GM12875 (cell line): ENCODE results near the gene FYB1.

Experiments
- H3K4me3 ChIP-seq: one replicate; pipeline ENCODE4 v1.5.1; 2011; ENCODE audit warnings: low read depth, low read length, control low read depth
- CTCF ChIP-seq: IDR thresholded peaks from 2 replicates; pipeline ENCODE4 v1.5.1; 2011; ENCODE audit warnings: low read depth, mild to moderate bottlenecking, control low read depth, inconsistent platforms, low read length, moderate library complexity, borderline replicate concordance; ENCODE audit not compliant: insufficient read depth

Gene FYB1

DNA sequence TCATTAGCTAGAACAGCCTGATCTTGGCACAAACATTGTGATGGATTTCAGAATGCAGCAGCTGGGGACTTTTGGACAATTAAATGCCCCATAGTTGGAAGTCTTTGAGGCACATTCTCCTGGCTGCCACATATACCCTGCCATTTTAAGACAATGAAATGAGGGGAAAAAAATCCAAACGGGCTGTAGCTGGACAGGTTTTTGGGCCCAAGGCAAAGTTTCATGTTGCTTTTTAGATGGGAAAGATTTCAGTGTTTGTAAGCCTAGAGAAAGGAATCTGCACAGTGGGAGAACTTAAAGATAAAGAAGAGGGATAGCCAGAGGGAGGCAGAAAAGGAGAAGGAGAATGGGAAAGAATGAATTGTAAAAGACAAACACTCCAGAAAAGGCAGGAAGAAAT, 115.1 kb downstream of the FYB1 start:
- no peak overlapping the region for H3K4me3 ChIP-seq
- no peak for TF ChIP-seq CTCF

GRCh38 chr5:39102684-39103155, 116.6 kb downstream of the FYB1 start:
- no peak for TF ChIP-seq CTCF
- H3K4me3 ChIP-seq: no peak overlapping the region

- H3K4me3 ChIP-seq: no peak overlapping the region
- TF ChIP-seq CTCF: no peak
Measured at GRCh38 chr5:39100851-39101396, 118.4 kb downstream of the FYB1 start.

DNA sequence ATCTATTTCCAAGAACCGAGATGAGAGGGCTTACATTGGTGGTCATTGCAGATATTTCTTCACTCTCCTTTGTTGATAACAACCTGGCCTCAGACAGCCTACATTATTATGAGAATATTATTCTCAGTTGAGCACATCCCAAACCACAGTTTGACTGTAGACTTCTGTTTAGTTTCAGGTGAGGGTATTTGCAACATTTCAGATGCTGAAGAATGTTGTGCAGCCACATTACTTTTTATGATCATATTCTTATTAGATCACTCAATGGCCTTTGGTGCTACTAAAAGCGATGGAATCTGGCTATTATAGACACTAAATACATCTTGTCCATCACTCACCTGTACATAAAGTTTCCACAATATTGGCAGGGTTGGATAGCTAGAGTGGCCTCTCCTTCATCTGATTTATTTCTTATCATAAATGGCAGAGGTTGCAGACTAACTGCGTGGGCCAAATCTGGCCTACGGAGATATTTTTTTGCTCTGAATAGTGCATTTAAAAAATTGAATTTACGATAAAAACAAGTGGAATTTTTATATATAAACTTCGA, 119.0 kb downstream of the FYB1 start:
- H3K4me3 ChIP-seq: no peak overlapping the region
- TF ChIP-seq CTCF: no peak

DNA sequence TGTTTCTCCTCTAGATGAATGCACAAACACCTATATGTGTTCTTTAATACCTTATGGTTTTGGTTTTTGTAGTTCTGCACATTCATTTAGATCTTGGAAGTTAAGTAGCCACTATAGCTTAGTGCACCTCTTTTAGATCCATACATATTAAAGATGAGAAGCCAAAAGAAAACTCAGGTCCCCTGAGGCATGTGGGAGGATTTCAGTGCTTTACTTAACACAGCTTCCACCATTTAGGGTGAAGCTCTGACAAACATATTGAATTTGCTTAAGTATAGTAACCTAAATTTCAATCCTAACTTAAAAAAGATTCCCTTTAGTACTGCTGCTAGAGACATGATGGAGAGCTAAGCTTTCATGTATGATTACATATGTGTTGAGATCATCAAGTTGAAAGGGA, 119.5 kb downstream of the FYB1 start:
- no peak for TF ChIP-seq CTCF
- H3K4me3 ChIP-seq: no peak overlapping the region

- TF ChIP-seq CTCF: no peak
- H3K4me3 ChIP-seq: no peak overlapping the region
Measured at GRCh38 chr5:39093352-39093751, 126.0 kb downstream of the FYB1 start.

- no peak for TF ChIP-seq CTCF
Measured at GRCh38 chr5:39092581-39093351, 126.6 kb downstream of the FYB1 start.

More at GRCh38 chr5:39092581-39093351, 126.6 kb downstream of the FYB1 start:
- H3K4me3 ChIP-seq: no peak overlapping the region
